Measurements from ENCODE around the gene MSH4.

DNA sequence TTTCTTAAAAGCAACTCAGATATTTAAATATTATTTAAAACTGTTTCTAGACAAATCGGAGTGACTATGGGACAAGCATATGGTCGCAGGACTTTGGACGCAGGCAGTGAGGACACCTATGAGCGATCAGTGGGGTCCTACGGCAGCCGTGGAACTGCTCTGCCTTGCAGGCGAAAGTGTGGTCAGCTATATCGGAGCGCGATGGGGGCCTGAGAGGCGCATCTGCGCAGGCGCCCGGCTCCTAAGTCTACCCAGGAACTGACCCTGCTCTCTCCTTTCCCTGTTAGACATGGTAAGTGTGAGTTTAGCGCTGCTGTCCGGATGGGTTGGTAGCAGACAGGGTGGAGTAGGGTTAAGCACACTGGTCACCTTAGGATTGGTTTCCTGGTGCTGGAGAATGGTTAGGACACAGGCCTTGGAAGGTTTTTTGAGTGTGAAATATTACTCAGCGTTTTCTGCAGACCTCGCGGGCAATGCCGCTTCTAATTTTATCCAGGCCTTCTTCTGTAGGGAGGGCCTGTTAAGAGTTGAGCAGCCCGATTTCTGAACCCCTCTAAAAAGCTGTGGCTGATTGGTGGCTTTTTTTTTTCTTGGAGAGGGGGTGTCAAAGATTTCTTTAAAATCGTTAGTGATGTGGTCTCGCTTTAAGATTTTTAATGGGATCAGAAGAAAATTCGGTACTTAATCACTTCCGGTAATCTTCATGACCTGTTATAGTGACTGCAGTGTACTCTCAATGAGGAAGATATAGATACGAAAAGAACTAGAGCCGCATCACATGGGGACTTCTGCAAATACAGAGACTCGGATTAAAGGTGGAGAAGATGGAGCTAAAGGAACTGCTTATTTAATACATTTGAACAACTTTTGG lies 10.5 kb upstream of the MSH4 start, which contains the start of gene RABGGTB:
- TF ChIP-seq EZH2 (IDR thresholded peaks at IDR 0.05; ENCODE audit: borderline replicate concordance, low read depth, low read length, poor library complexity, severe bottlenecking): no peak
- TF ChIP-seq, protein P1, sequence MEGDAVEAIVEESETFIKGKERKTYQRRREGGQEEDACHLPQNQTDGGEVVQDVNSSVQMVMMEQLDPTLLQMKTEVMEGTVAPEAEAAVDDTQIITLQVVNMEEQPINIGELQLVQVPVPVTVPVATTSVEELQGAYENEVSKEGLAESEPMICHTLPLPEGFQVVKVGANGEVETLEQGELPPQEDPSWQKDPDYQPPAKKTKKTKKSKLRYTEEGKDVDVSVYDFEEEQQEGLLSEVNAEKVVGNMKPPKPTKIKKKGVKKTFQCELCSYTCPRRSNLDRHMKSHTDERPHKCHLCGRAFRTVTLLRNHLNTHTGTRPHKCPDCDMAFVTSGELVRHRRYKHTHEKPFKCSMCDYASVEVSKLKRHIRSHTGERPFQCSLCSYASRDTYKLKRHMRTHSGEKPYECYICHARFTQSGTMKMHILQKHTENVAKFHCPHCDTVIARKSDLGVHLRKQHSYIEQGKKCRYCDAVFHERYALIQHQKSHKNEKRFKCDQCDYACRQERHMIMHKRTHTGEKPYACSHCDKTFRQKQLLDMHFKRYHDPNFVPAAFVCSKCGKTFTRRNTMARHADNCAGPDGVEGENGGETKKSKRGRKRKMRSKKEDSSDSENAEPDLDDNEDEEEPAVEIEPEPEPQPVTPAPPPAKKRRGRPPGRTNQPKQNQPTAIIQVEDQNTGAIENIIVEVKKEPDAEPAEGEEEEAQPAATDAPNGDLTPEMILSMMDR (conservative IDR thresholded peaks at IDR 0.05; ENCODE audit: low read depth, low read length): no peak
